Renal cortical epithelial cell (primary cell): ENCODE data around the gene TCEAL3. TPM values are rescaled to one million over a fixed set of nuclear protein-coding genes. Genes with fewer than 3 reads are reported as not detected.
A peak's percentile ranks its signal among the peaks of the same experiment; 100 is the strongest.
"Not testable (repeated sequence)": the region's sequence is repeated elsewhere in the genome, so short reads cannot be mapped to it uniquely, and the experiment has no call there.

Experiments used
- DNase-seq: peaks from one replicate; pipeline ENCODE4 v3.0.0-alpha.2; 2011; ENCODE audit warnings: low read depth
- total RNA-seq: library from RNA; depleted of rRNA; stranded (reverse); fragments of >200 nt; gene quantifications from 2 replicates; pipeline ENCODE4 v1.2.3, GENCODE V29; 2014

Gene TCEAL3, protein sequence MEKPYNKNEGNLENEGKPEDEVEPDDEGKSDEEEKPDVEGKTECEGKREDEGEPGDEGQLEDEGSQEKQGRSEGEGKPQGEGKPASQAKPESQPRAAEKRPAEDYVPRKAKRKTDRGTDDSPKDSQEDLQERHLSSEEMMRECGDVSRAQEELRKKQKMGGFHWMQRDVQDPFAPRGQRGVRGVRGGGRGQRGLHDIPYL
- 5.4 and 10.4 TPM in 2 replicates for total RNA-seq

DNA sequence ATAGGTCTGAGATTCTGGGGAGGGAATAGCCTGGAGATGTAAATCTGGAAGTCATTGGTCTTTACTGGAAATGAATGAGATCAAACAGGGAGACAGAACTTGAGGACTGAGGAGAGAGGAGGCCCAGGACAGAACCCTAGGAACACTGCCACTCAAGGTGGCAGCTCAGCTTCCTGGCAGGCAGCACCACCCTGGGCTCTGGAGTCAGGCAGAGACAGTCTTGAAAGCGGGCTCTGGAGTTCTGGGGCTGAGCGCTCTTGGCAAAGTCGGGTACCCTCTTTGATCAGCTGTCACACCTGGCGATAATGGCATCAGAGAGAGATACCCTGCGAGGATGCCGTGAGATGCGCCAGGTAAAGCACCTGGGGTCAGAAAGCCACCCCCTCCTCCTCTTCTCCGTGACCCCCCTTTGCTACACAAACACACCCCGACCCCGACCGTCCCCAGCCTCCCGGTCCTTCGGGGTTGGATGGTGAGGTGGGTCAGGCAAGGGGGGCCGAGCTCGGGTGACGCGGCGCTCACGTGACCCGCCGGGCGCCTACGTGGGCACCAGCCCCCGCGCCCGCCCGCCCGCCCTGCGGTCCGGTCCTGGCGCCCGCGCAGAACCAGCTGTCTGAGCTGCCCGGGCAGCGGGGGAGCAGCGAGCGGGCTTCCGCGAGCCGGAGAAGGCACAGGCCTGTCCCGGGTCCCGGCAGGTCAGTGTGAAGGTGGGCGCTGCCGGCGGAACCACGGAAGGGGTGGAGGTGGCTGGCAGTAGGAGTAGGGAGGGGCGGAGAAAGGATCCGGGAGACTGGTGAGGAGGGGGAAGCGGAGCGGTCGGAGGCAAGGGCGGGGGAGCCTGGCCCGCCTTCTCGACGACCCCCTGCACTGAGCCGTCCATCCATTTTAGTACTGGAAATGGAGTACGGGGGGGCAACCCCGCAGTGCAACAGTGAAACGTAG lies at the start of gene TCEAL3:
TSS of gene TCEAL3 (plus strand) at position 600 of the 942 bp plus-strand sequence. CDS start 1,102 bp downstream, outside the sequence.
- DNase-seq, result no peak

DNA sequence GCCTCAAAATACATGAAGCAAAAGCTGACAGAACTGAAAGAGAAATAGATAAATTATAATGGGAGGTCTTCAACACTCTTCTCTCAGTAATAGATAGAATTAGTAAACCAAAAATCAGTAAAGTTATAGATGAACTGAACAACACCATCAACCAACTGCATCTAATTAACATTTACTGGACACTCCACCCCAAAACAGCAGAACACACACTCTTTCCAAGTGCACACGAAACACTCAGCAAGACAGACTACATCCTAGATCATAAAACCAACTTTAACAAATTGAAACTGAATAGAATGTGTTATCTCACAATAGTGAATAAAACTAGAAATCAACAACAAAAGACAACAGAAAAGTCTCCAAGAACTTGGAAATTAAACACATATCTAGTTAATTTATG lies 47.5 kb upstream of the TCEAL3 start:
- DNase-seq, result no peak

DNA sequence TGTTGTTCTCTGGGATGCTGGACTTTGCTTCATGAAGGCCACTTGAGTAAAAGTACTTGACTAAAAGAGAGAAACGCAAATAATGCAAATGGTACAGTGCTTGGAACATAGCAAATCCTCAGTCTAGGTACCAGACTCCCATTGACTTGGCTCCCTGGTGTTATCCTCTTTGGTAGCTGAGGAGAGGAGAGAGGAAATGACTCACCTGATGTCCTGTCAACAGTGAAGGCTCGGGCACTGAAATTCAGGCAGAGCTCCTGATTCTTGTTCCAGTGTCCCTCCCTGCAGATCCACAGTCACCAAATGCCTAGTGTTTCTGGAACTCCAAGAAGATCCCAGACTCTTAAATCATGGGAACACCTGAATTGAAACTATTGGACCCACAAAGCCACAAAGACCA lies 45.0 kb upstream of the TCEAL3 start:
- no peak for DNase-seq

DNA sequence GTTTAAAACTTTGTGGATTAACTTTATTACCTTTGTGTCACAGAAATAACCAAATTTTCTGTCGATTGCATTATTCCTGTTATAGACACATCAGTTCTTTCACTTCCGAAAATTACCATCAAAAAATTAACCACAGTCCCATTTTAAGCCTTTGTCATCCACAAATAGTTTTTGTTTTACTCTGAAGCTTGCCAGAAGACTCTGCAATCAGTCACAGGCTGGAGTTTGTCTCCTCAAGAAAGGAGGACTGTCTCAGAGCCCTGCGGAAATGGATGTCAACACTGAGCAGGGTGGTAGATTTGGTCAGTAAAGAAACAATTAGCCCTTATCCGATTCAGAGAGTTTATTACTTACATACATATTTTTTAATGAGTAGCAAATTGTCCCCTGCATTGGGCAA lies 42.6 kb upstream of the TCEAL3 start:
- no peak for DNase-seq

DNA sequence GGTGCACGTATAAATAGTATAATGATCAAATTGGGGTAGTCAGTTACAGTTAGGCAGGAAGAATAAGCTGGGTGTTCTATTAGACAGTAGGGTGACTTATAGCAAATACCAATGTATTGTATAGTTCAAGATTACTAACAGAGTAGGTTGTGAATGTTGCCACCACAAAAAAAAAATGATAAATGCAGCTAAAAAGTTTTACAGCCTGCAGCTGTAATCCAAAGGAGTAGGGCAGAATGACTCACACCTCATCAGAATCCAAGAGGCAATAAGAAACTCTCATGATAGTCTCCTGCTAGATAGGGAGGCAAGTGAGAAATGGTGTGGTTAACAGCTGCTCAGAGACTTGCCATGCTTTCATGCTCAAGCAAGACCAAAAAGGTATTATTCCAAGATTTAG lies 42.0 kb upstream of the TCEAL3 start:
- DNase-seq, result peak; percentile 33

DNA sequence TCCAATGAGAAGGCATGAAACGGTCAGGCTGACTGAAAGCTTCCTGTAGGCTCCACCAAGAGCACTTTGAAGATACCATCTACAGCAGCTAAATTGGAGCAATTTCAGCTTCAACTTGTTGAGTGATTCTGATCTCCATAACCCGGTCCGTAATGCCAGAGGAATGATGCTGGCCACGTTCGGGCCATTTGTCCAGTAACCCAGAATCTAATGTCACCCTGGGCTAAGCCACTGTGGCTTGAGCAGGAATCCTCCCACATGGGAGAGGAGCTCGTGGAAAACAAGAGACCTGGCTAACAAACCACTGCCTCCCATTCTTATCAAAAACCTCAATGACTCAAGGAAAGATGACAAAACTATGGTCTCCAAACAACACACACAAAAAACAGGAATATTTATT lies 36.6 kb upstream of the TCEAL3 start:
- no peak for DNase-seq

DNA sequence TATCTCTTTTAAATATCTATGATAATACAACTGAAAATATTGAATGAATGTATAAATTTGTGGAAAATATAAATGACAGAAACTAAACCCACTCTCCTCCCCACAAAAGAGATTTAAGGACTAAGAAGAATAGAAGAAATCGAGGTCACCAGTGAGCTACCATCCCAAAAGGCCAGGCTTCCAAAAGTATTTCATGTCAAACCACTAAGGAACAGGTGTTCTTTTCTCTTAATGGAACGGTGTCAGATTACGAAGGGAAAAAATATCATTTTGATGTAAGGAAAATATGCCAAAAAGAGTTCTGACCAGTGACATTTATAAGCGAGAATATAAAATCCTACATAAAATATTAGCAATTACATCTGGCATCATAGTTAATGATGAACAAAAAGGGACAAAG lies 36.0 kb upstream of the TCEAL3 start:
- no peak for DNase-seq

DNA sequence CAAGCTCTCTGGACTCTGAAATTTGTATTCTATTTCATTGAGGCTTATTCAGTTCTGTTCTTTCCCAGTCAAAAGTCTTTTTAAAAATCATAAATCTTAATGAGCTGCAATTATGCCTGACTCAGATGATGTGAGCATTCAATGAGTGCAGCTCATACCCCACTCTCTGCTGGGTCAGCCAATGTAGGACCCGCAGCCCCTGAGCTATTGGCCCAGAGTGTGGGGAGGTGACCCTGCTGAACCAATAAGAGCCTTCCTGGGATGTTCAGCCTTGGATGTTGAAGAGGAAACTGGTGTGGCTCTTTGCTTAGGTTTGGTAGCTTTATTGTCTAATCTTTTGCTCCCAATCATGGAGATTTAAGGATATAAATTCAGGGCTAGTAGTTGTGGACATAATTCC lies 34.6 kb upstream of the TCEAL3 start:
- DNase-seq, result no peak

DNA sequence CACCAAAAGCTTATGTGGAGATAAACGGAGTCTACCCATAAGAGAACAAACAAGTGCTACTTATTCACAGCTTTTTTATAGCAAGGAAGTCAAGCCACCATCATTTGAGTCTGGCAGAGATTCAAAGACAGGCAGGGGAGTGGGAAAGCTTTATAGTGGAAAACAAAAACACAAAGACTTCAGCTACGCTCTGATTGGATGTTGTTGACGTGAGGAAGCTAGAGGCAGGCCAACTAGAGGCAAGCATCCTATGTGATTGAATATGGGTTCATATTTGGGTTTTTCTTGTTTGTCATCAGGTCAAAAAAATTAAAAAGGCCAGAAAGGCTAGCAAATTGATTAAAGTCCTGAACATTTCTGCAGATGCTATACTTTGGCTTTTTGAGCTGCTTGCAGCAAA lies 23.2 kb upstream of the TCEAL3 start:
- no peak for DNase-seq

DNA sequence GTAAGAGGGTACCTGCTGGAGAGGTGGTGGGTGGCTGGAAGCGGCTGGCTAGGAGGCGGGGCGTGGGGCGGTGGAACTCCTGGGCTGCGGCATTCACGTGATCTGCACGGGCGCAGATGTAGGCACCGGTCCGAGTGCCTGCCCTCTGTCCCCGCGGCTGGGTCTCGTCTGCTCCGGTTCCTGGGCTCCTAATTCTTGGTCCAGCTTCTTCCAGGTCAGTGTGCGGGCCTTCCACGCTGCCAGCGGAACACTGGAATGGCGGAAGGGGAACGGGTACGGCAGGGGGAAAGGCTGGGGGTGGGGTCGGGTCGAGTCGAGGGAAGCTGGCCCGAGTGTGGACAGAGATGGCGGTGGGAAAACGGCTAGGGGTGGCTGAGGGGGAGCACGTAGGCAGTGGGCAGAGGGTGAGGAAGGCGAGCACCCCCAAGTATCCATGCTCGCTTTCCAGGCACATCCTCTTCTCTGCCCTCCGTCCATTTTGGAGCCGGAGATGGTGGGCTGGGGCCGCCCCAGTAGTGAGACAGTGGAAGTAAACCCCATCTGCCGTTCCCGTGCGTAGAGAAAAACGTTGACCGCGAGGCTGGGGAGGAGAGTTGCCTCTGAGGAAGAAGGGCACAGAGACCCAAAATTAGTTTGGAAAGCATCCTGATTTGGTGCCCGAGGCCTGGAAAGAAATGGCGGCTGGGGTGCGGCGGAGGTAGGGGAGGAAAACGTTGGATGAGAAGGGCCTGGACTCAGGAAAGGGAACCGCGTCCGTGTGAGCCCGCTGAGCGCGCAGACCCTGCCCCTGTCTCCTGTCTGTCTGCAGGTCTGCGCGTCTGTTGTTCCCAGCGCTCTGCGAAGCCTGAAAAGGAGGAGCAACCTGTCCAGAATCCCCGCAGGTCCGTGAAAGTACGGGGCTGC lies 22.1 kb upstream of the TCEAL3 start, which contains the start of gene TCEAL4:
TSS of gene TCEAL4 (plus strand) at position 105 of the 903 bp plus-strand sequence. CDS start 1,161 bp downstream, outside the sequence.
- no peak for DNase-seq

DNA sequence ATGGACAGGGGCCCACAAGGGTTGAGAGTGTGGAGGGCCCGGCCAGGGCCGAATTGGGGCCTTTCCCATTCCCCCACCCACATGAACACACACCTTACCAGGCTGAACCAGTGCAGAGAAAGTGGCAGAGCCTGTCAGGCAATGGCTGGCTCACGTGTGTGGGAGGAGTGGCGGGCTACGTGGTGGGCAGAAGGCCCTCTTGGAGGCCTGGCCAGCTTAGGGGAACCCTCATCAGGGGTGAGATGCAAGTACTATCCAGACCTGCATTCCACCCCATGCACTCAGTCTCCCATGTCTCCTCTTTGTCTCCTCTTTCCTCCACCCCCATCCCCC lies 21.5 kb upstream of the TCEAL3 start:
- no peak for DNase-seq

DNA sequence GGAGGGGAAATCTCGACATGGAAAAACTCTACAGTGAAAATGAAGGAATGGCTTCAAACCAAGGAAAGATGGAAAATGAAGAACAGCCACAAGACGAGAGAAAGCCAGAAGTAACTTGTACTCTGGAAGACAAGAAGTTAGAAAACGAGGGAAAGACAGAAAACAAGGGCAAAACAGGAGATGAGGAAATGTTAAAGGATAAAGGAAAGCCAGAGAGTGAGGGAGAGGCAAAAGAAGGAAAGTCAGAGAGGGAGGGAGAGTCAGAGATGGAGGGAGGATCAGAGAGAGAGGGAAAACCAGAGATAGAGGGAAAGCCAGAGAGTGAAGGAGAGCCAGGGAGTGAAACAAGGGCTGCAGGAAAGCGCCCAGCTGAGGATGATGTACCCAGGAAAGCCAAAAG lies 21.1 kb upstream of the TCEAL3 start:
- DNase-seq, result no peak

DNA sequence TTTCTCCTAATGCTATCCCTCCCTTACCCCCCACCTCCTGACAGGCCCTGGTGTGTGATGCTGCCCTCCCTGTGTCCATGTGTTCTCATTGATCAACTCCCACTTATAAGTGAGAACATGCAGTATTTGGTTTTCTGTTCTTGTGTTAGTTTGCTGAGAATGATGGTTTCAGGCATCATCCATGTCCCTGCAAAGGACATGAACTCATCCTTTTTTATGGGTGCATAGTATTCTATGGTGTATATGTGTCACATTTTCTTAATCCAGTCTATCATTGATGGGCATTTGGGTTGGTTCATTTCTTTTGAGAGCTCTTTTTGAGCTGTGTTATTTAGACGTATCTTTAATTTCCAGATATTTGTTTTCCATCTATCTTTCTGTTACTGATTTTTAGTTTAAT lies 15.5 kb upstream of the TCEAL3 start:
- DNase-seq, result not testable (repeated sequence)

DNA sequence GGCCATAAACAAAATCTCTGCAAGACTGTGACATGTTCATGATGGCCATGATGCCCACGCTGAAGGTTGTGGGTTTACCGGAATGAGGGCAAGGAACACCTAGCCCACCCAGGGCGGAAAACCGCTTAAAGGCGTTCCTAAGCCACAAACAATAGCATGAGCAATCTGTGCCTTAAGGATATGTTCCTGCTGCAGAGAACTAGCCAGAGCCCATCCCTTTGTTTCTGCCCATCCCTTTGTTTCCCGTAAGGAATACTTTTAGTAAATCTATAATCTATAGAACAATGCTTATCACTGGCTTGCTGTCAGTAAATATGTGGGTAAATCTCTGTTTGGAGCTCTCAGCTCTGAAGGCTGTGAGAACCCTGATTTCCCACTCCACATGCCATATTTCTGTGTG lies 12.6 kb upstream of the TCEAL3 start:
- DNase-seq, result not testable (repeated sequence)

DNA sequence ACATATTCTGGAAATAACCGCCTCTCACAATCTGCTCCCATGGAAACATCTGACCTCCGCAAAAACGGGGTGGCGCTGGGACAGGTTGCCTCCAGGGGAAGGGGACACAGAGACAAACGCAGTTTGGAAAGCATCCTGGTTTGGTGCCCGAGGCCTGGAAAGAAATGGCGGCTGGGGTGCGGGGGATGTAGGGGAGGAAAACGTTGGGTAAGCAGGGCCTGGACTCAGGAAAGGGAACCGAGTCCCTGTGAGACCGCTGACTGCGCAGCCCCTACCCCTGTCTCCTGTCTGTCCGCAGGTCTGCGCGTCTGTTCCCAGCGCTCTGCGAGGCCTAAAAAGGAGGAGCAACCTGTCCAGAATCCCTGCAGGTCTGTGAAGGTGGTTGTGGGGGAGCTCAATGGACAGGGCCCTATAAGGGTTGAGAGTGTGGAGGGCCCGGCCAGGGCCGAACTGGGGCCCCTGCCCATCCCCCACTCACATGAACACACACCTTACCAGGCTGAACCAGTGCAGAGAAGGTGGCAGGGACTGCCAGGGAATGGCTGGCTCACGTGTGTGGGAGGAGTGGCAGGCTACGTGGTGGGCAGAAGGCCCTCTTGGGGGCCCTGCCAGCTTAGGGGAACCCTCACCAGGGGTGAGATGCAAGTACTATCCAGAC lies 672 bp downstream of the TCEAL3 start:
- DNase-seq, result no peak

DNA sequence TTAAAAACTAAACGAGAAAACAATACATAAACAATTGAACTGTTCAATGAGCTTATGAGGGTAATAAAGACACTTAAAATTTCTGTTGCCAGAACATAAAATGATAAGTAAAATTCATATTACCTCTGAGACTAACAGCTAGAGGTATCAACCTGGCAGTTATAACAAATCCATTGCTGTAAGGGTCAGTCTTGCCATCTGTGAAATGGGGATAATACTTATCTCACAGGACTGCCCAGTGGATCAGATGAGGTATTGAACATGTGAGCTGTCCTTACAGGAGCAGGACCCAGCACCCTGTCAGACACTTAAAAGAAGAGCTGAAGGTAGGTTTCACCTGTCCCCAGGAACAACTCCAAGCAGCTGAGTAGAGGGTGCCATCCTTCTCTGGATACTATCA lies 2.5 kb downstream of the TCEAL3 start:
- no peak for DNase-seq

DNA sequence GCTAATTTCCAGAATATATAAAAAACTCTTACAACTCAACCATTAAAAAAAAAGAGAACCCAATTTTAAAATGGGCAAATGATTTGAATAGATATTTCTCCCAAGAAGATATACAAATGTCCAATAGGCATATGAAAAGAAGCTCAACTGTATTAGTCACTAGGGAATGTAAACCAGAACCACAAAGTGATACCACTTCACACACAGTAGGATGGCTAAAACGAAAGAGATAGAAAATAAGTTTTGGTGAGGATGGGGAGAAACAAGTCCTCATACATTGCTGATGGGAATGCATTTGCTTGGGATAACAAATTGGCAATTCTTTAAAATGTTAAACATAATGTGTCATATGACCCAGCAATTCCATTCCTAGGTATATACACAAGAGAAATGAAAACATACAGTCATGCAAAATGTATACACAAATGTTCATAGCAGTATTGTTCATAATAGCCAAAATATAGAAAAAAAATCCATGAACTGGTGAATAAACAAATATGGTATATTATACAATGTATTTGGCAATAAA lies 5.7 kb downstream of the TCEAL3 start:
- DNase-seq, result no peak

DNA sequence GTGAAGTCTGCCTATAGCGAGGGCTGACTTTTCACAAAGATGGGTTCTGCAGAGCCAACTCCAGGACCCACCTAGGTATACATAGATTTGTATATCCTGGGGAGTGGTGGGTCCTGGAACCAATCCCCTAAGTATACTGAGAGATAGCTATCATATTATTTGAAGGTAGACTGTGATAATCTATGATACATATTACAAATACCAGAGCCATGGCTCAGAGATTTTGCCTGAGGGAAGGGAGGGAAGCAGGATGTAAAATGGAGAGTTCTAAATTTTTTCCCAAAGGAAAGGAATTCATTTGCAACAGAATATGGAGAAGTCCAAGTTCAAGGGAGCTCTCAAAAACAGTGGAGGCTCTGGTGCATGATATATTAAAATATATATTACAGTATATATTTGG lies 7.2 kb downstream of the TCEAL3 start:
- DNase-seq, result no peak

DNA sequence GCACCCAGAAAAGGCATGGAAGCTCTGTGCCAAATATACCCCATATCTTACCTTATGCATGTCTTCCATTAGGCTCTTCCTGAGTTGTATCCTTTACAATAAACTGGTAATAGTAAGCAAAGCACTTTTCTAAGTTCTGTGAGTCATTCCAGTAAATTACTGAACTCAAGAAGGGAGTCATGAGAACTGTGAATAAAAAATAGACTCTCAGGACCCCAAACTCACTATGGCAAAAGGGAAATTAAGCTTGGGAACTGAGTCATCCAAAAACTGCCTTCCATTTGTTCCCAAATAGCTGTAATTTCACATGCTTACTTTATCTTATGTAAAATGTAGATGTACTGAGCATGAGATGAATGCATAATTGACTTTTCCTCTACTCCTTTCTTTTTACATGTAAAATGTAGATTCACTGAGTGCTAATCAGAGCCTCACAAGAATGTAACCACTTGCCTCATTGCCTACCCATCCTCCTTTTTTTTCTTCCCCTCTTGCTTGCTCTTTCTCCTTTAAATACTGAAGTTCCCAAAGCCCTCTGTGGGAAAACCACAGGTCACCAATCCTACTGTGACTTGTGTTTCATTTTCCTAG lies 8.1 kb downstream of the TCEAL3 start:
- no peak for DNase-seq

DNA sequence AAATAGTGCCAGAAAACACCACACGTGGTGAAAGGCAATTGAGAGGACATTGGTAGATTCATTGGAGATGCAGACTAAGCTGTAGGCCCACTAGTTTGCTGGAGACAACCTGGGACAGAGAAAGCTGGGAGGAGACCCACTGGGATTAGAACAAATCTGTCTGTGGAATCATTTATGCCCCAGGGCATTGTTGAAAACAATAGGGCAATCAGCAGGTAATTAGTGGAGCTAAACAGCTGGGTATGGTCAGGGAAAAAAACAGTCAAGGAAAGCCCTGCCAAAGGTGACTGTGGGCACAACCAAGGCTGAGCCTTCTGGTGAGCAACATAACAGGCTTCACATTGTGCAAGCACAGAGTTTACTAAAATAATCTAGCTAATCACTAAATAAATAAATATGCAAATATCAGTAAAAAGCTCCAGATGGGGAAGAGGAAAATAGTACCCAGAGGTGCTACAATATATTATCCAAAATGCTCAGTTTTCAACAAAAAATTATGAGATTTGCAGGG lies 9.0 kb downstream of the TCEAL3 start:
- DNase-seq, result no peak

DNA sequence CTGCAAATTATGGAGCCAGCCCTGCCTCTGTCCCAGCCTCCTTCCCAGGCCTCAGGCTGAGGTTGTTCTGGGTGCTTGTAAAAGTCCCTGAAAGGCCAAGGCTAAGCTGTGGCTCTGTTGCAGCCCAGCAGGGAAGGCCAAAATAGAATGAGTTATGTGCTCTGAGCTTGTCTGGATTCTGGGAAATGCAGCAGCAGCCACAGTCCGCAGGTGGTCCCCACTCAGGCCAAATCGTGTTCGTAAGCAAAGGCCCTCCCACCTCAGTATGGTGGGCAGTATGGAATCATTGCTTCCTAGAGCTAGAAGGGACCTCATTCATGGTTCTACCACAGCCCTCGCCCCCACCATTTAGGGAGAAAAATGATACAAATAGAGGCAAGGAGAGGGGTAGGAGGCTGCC lies 16.3 kb downstream of the TCEAL3 start:
- DNase-seq, result no peak
